Measurements from ENCODE around the gene PDE1A.

GRCh38 chr2:182247831-182248230 lies 179.0 kb downstream of the PDE1A start:
- TF ChIP-seq YY1 (IDR thresholded peaks at IDR 0.05; ENCODE audit: insufficient read depth, insufficient read length): no peak
- no peak for TF ChIP-seq ZNF274 (IDR thresholded peaks at IDR 0.05; ENCODE audit: low read depth, low read length)
- no peak for TF ChIP-seq SUZ12 (IDR thresholded peaks at IDR 0.05; ENCODE audit: extremely low read depth, insufficient read depth, insufficient read length)
